ENCODE data around the gene LRRC75A. TPM values are rescaled to one million over a fixed set of nuclear protein-coding genes. Genes with fewer than 3 reads are reported as not detected.
"Not testable (repeated sequence)": the region's sequence is repeated elsewhere in the genome, so short reads cannot be mapped to it uniquely, and the experiment has no call there.

Gene LRRC75A
- total RNA-seq, 2 experiments from 2014 or later, result 1.8 to 2.3 TPM

DNA sequence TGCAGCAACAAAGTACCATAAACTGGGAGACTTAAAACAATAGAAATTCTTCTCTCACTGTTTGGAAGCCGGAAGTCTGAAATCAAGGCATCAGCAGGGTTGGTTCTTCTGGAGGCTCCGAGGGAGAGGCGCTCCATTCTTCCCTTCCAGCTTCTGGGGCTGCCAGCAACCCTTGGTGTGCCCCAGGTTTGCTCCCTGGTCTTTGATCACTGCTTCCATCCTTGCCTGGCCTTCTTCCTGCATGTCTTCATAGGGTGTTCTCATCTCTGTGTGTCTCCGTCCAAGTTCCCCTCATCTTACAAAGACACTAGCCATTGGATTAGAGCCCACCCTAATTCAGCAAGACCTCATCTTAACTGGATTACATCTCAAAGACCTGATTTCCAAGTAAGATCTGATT is 35.3 kb upstream of the LRRC75A start:
- Mint-ChIP-seq H3K27me3 (peaks cover 18% of the 10 kb centered on the region), H3K36me3 (ENCODE audit: low read depth) (no peaks in the 10 kb centered on the region), H3K27ac (no peak overlapping the region), H3K9me3 (no peaks in the 10 kb centered on the region), H3K4me1 (ENCODE audit: low read depth) (peaks cover 7% of the 10 kb centered on the region), H3K4me3 (no peak overlapping the region)
- ATAC-seq (no peak), DNase-seq (no peak)
- intact Hi-C loops (cut with micrococcal nuclease), result no loop called here
- ChIA-PET POLR2A (interaction anchor here (0.6 kb wide), 1 partner anchor 104 kb away, joined by 3 read pairs; no protein-coding TSS in a partner anchor), CTCF (interaction anchor here (0.7 to 1.8 kb wide), 4 partner anchors 9 to 164 kb away, joined by 3 to 5 read pairs (median 4); partner anchors contain the start of gene TRPV2)
- TF ChIP-seq, protein P1, sequence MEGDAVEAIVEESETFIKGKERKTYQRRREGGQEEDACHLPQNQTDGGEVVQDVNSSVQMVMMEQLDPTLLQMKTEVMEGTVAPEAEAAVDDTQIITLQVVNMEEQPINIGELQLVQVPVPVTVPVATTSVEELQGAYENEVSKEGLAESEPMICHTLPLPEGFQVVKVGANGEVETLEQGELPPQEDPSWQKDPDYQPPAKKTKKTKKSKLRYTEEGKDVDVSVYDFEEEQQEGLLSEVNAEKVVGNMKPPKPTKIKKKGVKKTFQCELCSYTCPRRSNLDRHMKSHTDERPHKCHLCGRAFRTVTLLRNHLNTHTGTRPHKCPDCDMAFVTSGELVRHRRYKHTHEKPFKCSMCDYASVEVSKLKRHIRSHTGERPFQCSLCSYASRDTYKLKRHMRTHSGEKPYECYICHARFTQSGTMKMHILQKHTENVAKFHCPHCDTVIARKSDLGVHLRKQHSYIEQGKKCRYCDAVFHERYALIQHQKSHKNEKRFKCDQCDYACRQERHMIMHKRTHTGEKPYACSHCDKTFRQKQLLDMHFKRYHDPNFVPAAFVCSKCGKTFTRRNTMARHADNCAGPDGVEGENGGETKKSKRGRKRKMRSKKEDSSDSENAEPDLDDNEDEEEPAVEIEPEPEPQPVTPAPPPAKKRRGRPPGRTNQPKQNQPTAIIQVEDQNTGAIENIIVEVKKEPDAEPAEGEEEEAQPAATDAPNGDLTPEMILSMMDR (IDR thresholded peaks at IDR 0.05), result no peak

DNA sequence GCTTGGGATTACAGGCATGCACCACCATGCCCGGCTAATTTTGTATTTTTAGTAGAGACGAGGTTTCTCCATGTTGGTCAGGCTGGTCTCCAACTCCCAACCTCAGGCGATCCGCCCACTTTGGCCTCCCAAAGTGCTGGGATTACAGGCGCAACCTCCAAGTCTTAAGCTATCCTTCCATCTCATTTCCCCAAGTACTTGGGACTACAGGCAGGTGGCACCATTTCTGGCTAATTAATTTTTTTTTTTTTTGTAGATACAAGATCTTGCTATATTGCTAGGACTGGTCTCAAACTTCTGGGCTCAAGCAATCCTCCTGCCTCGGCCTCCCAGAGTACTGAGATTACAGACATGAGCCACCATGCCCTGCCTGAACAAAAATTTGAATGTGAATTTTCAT is 33.6 kb upstream of the LRRC75A start:
- DNase-seq; H3K4me3 Mint-ChIP-seq; H3K27ac Mint-ChIP-seq; intact Hi-C loops (cut with micrococcal nuclease); H3K9me3 Mint-ChIP-seq; H3K4me1 Mint-ChIP-seq (ENCODE audit: low read depth); POLR2A ChIA-PET; H3K36me3 Mint-ChIP-seq (ENCODE audit: low read depth); ATAC-seq: not testable (repeated sequence)
- CTCF ChIA-PET, result interaction anchor here (0.9 to 9.8 kb wide), 3 partner anchors 64 to 161 kb away, joined by 3 to 116 read pairs (median 90); no protein-coding TSS in a partner anchor
- peaks cover 18% of the 10 kb centered on the region for H3K27me3 Mint-ChIP-seq

DNA sequence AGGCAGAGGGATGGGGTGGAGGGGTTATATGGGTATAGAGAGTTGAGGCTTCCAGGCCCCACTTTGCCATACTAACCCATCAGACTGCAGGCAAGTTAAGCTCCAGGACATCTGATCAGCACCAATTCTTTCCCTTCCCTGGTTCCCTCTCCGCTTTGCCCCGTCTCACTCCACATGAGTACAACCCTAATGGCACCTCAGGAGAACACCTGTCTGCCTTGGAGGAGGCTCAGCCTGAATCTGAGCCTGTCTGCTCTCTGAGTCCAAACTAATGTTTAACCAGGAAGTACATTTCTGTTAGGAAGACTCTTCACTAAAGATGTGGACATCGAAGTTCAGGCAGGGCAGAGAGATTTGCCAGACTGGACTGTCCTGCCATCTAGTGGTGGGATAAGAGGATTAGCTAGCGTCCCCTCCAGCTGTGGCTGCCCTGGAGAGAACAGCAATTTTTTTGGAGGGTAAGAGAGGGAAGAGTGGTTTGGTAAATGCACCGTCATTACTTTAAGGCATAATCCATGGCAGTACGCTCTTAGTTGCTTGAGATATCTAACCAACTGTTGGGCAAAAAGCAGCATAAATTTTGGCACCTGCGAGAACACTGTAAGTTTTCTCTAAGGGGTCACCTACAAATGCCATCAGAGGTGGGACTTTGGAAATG is 29.2 kb upstream of the LRRC75A start:
- Mint-ChIP-seq H3K4me1 (ENCODE audit: low read depth) (peaks cover 9% of the 10 kb centered on the region), H3K4me3 (no peak overlapping the region), H3K9me3 (no peaks in the 10 kb centered on the region), H3K27me3 (peaks cover 27% of the 10 kb centered on the region), H3K27ac (no peak overlapping the region), H3K36me3 (ENCODE audit: low read depth) (no peaks in the 10 kb centered on the region)
- ChIA-PET POLR2A (interaction anchor here (0.7 to 2.0 kb wide), 3 partner anchors 81 to 420 kb away, joined by 3 to 4 read pairs (median 4); partner anchors contain the start of gene CENPV), CTCF (interaction anchor here (0.6 to 9.8 kb wide), 38 partner anchors 10 to 266 kb away, joined by 3 to 116 read pairs (median 5); partner anchors contain the start of gene CENPV)
- ATAC-seq, result peak; percentile 97
- TF ChIP-seq, protein P1 (IDR thresholded peaks at IDR 0.05), result peak; percentile 90
- intact Hi-C loops (cut with micrococcal nuclease), result loop anchor here (2.0 kb wide), 2 partner anchors 68 to 156 kb away; no protein-coding TSS in a partner anchor
- peak; percentile 76 for DNase-seq

DNA sequence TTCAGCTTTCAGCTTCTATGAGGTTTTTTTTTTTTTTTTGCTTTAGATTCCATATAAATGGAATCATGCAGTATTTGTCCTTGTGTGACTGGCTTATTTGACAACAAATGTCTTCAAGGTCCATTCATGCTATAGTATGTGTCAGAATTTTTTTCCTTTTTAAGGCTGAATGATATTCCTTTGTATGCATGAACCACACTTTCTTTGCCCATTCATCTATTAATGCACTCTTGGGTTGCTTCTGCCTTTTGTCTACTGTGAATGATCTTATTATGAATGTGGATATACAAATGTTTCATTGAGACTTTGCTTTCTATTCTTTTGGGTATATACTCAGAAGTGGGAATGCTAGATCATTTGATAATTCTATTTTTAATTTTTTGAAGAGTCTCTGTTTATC is 27.0 kb upstream of the LRRC75A start:
- H3K4me1 Mint-ChIP-seq (ENCODE audit: low read depth), result peaks cover 3% of the 10 kb centered on the region
- TF ChIP-seq, protein P1 (IDR thresholded peaks at IDR 0.05), result no peak
- H3K9me3 Mint-ChIP-seq, result no peaks in the 10 kb centered on the region
- peaks cover 23% of the 10 kb centered on the region for H3K27me3 Mint-ChIP-seq
- ATAC-seq (no peak), DNase-seq (no peak)
- no peaks in the 10 kb centered on the region for H3K36me3 Mint-ChIP-seq (ENCODE audit: low read depth)
- CTCF ChIA-PET, result interaction anchor here (0.9 to 9.8 kb wide), 3 partner anchors 66 to 91 kb away, joined by 3 to 116 read pairs (median 4); no protein-coding TSS in a partner anchor
- POLR2A ChIA-PET, result no interaction called here
- intact Hi-C loops (cut with micrococcal nuclease), result no loop called here
- H3K27ac Mint-ChIP-seq, result no peak overlapping the region
- H3K4me3 Mint-ChIP-seq, result no peak overlapping the region

DNA sequence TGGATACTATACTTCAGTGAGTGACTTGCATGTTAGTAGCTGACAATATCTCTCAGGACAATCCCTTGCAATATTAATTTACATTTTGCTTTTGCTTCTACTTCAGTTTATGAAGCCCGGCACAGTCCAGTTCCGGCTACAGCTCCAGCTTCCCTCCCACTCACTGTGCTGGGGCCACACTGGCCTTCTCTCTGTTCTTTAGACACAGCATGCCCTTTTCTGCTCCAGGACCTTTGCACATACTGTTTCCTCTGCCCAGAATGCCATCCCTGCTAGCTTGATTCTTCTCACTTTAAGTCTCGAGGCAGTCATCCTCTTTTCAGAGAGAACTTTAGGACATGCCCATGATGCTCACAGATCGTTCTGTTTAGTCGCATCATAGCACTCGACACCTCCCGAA is 25.5 kb upstream of the LRRC75A start:
- peaks cover 2% of the 10 kb centered on the region for H3K4me1 Mint-ChIP-seq (ENCODE audit: low read depth)
- POLR2A ChIA-PET, result interaction anchor here (0.5 kb wide), 1 partner anchor 26 kb away, joined by 3 read pairs; no protein-coding TSS in a partner anchor

More for the DNA sequence above, 25.5 kb upstream of the LRRC75A start:
- Mint-ChIP-seq H3K9me3 (no peaks in the 10 kb centered on the region), H3K36me3 (ENCODE audit: low read depth) (no peaks in the 10 kb centered on the region), H3K27ac (no peak overlapping the region), H3K27me3 (peaks cover 22% of the 10 kb centered on the region), H3K4me3 (no peak overlapping the region)
- intact Hi-C loops (cut with micrococcal nuclease), result no loop called here
- TF ChIP-seq, protein P1 (IDR thresholded peaks at IDR 0.05), result no peak
- CTCF ChIA-PET, result interaction anchor here (1.0 to 9.8 kb wide), 4 partner anchors 55 to 154 kb away, joined by 3 to 116 read pairs (median 4); no protein-coding TSS in a partner anchor
- DNase-seq (no peak), ATAC-seq (no peak)

Data from activated CD8-positive, alpha-beta T cell treated with anti-CD3 and anti-CD28 coated beads for 36 hours (primary cell).